ENCODE results near the gene ZNF574. TPM values are rescaled to one million over a fixed set of nuclear protein-coding genes. Genes with fewer than 3 reads are reported as not detected.
"Not testable (repeated sequence)": the region's sequence is repeated elsewhere in the genome, so short reads cannot be mapped to it uniquely, and the experiment has no call there.

The ZNF574 gene, protein sequence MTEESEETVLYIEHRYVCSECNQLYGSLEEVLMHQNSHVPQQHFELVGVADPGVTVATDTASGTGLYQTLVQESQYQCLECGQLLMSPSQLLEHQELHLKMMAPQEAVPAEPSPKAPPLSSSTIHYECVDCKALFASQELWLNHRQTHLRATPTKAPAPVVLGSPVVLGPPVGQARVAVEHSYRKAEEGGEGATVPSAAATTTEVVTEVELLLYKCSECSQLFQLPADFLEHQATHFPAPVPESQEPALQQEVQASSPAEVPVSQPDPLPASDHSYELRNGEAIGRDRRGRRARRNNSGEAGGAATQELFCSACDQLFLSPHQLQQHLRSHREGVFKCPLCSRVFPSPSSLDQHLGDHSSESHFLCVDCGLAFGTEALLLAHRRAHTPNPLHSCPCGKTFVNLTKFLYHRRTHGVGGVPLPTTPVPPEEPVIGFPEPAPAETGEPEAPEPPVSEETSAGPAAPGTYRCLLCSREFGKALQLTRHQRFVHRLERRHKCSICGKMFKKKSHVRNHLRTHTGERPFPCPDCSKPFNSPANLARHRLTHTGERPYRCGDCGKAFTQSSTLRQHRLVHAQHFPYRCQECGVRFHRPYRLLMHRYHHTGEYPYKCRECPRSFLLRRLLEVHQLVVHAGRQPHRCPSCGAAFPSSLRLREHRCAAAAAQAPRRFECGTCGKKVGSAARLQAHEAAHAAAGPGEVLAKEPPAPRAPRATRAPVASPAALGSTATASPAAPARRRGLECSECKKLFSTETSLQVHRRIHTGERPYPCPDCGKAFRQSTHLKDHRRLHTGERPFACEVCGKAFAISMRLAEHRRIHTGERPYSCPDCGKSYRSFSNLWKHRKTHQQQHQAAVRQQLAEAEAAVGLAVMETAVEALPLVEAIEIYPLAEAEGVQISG
- polyA plus RNA-seq (ENCODE audit: insufficient read length) = 12.0 TPM
- long read RNA-seq, donor 1, transcript ZNF574-202 (2 exons, 2,940 nt) = major isoform, 16 of 16 reads
- long read RNA-seq, donor 1, partial matches to known transcripts = 0 of 16 reads
- long read RNA-seq, donor 1, other reads (novel, unspliced or antisense) = 0 of 16 reads
- long read RNA-seq, donor 2, transcript ZNF574-202 (2 exons, 2,940 nt) = major isoform, 16 of 16 reads
- long read RNA-seq, donor 2, partial matches to known transcripts = 0 of 16 reads
- long read RNA-seq, donor 2, other reads (novel, unspliced or antisense) = 0 of 16 reads
- long read RNA-seq, donor 3, transcript ZNF574-202 (2 exons, 2,940 nt) = major isoform, 14 of 14 reads
- long read RNA-seq, donor 3, partial matches to known transcripts = 0 of 14 reads
- long read RNA-seq, donor 3, other reads (novel, unspliced or antisense) = 0 of 14 reads
- long read RNA-seq, donor 4 = 0 reads
- long read RNA-seq, donor 5, transcript ZNF574-202 (2 exons, 2,940 nt) = major isoform, 11 of 11 reads
- long read RNA-seq, donor 5, partial matches to known transcripts = 0 of 11 reads
- long read RNA-seq, donor 5, other reads (novel, unspliced or antisense) = 0 of 11 reads
- long read RNA-seq, donor 6, transcript ZNF574-202 (2 exons, 2,940 nt) = major isoform, 10 of 10 reads
- long read RNA-seq, donor 6, partial matches to known transcripts = 0 of 10 reads
- long read RNA-seq, donor 6, other reads (novel, unspliced or antisense) = 0 of 10 reads
- long read RNA-seq, donor 7, transcript ZNF574-202 (2 exons, 2,940 nt) = major isoform, 12 of 12 reads
- long read RNA-seq, donor 7, partial matches to known transcripts = 0 of 12 reads
- long read RNA-seq, donor 7, other reads (novel, unspliced or antisense) = 0 of 12 reads
- long read RNA-seq, donor 8, transcript ZNF574-202 (2 exons, 2,940 nt) = major isoform, 6 of 6 reads
- long read RNA-seq, donor 8, partial matches to known transcripts = 0 of 6 reads
- long read RNA-seq, donor 8, other reads (novel, unspliced or antisense) = 0 of 6 reads

DNA sequence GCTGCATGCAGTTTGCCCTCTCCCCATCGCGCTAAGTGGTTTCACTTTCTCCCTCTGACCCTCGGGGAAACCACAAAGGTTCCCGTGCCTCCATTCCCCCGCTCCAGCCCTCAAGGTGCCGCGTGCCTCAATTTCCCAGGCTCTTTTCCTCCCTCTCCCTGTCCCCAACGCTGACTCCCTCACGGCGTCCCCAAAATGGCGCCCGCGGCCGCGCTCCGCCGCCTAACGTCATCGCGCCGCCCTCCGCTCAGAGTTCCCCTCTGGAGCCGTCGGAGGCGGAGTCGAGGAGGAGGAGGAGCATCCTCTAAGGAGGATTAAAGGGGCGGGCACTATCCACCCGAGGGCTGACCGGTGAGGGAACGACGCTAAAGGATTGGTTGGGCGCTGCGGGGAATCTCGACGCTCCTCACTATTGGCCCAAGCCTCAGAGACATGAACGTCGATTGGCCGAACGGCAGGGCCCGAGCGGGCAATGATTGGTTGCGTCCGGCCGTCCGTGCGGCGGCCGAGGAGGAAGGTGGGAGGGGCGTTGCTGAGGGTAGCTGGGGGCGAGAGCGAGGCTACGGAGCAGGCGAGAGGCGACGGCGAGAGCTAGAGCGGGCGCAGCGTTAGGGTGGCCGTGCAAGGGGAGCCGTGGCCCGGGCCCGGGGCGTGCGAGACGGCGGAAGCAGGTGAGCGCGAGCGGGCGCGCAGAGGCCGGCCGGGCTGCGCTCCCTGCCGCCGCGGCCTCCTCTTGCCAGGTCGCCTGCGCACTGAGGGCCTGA lies at the start of gene ZNF574:
Gene ZNF574, plus strand, starts transcription at position 551 of the 764 bp plus-strand sequence. CDS start 2,441 bp downstream, outside the sequence.
- peak; percentile 99 for DNase-seq

DNA sequence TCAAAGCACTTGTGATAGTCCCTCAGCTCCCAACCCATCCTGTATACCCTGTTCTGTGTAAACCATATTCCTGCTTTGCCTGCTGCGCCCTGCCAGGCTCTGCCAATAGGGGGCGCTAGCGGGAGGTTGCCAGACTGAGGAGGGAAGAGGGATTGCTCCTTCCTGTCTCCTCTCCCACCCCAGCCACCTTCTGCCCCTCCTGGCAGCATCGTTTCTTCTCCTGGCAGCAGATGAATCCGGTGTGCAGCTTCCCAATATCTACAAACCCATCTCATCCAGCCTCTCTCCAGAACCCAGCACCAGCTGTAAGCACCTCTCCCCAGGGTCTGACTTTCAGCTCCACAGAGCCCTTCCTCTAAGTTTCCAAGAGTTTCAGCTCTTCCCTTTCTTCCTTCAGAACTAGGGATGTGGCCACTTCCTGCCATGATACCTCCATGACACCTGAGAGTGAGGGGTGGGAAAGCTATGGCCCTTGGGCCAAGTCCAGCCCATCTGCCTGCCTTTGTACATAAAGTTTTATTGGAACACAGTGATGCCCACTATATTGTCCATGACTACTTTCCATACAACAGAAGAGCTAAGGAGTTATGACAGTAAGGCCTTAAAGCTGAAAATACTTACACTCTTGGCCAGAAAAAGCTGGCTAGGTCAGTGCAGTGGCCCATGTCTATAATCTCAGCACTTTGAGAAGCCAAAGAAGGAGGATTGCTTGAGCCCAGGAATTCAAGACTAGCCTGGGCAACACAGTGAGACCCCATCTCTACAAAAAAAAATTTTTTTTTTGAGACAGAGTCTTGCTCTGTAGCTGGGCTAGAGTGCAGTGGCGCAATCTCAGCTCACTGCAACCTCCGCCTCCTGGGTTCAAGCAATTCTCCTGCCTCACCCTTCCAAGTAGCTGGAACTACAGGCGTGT lies 47.4 kb upstream of the ZNF574 start:
- DNase-seq = no peak

DNA sequence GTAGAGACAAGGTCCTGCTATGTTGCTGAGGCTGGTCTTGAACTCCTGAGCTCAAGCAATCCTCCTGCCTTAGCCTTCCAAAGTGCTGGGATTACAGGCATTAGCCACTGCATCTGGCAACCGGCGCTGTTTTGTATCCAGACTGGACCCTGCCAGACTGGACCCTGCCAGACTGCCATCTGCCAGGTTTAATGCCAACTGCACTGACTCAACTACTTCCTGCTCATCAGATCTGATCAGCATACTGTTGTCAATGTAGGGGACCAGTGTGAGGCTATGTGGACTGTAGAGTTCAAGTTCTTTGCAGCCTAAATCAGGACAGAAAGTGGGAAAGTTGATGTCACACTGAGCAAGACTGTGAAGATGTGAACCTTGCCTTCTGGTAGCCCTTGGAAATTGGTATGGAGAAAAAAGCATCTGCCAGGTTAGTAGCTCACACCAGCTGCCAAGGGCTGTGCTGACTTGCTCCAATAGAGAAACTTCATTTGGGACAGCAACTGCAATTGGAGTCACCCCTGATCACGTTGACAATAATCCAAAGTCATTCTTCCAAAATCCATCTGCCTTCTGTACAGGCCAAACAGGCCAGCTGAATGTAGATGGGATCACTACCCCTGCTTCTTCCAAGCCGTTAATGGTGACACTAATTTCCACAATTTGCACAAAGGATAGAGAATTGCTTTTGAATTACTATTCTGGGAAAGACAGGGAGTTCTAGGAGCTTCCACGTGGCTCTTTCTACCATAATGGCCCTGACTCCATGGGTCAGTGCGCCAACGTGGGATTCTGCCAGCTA lies 45.1 kb upstream of the ZNF574 start:
- no peak for DNase-seq

DNA sequence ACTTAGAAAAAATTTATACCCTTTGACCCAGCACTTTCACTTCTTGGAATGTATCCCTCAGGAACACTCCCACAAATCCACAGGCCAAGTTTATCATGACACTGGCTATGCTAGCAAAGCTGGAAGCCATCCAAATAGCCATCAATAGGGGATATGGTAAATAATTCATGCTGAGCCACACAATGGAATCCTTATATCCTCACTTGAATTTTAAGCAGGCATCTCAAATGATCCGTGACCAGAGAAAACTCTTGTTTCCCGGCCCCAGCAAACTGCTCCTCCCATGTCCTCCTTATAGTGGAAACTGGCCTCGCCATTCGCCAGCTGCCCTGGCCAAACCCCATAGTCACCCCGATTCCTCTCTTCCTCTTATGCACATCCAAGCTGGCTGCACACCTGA lies 43.5 kb upstream of the ZNF574 start:
- peak; percentile 25 for DNase-seq

DNA sequence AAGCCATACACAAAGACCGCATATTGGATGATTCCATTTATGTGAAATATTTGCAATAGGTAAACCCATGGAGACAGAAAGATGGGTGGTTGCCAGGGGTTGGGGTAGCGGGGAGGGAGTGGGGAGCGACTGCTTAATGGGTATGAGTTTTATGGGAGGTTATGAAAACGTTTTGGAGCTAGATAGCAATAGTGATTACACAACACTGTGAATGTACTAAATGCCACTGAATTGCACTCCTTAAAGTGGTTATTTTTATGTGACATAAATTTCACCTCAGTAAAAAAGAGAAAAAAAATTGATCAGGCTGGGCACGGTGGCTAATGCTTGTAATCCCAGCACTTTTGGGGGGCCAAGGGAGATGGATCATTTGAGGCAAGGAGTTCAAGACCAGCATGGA lies 42.6 kb upstream of the ZNF574 start:
- no peak for DNase-seq

DNA sequence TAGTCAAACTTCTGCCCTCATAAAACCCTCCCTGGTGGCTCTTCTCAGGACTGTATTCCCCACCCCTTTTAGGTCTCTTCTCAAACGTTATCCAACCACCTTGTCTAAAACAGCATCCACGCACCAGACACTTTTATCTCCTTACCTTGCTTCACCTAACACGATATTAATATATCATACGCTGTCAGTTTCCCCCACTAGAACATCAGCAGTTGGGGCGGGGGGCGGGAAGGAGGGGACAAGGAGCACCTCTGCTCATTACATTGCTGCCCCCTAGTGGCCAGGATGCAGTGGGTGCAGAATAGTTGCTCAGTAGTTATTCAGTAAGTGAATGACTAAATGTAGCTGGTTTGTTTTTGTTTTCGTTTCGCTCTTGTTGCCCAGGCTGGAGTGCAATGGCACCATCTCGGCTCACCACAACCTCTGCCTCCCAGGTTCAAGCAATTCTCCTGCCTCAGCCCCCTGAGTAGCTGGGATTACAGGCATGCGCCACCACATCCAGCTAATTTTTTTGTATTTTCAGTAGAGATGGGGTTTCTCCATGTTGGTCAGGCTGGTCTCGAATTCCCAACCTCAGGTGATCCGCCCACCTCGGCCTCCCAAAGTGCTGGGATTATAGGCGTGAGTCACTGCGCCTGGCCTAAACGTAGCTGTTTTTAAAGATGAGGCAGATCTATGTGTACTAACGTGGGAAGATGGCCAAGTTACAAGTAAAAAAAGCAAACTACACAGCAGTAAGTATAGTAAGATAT lies 41.1 kb upstream of the ZNF574 start:
- DNase-seq = peak; percentile 33

DNA sequence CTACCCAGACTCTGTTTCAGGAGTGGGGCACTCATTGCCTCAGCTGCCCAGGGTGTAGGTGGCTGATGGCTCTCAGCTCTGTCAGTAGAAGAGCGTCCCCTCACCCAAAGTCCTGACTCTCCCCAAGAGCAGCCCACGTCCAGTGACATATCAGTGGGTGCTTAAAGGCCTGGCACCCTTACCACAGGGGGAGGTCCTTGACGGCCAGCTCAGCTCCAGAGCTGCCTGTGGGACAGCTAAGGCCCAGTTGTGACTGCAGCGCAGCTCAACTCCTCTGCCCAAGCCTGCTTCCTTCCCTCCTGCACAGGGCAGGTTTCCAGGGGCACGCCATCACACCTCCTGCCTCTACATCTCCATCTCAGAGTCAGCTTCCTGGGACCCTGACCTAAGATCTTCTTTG lies 38.3 kb upstream of the ZNF574 start:
- no peak for DNase-seq

DNA sequence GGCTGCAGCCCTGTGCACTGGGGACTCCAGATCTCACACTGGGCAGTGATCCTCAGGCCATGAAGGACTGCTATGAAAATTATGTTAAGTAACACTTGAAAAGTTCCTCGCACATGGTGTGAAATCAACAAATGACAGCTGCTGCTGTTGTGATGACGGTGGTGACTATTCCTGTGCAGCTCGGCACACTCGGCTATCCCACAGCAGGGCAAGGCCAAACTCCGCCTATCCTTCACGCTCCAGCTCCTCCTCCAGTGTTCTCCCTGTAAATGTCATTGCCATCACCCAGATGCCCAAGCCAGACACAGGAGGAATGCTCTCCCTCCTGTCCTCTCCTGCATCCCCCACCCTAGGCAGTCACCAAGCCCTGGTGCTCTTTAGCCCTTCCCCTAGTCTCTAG lies 37.3 kb upstream of the ZNF574 start:
- no peak for DNase-seq

DNA sequence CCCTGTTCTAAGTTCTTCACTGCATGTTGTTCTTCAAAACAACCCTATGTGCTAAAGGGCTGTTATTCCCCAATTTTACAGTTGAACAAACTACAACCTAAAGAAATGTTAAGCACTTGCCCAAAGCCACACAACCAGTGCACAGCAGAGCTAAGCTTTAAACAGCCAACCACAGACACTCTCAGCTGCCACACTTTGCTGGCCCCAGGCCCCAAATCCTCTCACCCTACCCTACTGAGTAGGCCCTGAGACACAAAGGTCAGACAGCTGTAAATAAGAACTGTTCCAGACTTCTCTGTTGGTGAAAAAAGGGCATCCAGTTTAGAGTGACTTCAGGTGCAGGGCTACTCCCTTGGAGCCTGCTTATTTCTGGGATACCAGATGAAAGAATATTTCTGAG lies 35.9 kb upstream of the ZNF574 start:
- DNase-seq = no peak

DNA sequence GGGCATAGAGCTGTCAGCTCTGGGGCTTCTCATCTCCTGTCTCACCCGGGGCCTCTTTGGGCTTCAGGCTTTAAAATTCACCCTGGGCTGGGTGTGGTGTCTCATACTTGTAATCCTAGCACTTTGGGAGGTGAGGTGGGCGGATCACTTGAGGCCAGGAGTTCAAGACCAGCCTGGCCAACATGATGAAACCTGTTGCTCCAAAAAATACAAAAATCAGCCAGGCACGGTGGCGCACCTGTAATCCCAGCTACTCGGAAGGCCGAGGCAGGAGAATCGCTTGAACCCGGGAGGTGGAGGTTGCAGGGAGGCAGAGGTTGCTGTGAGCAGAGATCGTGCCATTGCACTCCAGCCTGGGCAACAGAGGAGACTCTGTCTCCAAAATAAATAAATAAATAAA lies 35.5 kb upstream of the ZNF574 start:
- not testable (repeated sequence) for DNase-seq

DNA sequence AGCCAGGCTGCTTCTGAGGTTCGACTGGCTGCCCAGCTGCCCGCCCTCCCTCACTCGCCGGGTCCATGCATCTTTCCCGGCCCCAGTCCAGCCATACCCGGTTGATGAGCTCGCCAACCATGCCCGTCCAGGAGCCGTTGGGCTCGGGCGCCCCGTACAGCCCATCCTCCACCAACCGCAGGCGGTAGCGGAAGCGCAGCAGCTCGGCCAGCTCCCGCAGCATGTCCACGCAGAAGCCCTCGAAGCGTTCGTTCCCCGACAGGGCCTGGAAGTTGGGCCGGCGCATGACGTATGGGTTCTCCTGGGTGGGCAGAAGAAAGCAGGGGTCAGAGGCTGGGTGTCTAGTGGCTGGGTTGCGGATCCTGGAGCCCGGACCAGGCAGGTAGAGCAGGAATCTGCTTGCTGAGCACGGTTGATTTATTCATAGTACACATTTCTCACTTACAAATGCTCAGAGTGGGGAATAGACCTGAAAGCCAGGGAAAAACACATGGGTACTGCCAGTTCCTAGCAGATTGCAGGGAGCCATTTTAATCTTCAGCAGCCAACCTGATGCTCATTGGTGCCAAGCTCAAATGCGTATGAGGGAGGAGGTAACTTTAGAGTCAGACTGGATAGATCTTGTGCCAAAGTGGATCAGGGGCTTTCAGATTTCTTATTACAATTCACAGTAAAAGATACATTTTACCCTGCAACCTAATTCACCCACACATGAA lies 33.4 kb upstream of the ZNF574 start:
- no peak for DNase-seq

DNA sequence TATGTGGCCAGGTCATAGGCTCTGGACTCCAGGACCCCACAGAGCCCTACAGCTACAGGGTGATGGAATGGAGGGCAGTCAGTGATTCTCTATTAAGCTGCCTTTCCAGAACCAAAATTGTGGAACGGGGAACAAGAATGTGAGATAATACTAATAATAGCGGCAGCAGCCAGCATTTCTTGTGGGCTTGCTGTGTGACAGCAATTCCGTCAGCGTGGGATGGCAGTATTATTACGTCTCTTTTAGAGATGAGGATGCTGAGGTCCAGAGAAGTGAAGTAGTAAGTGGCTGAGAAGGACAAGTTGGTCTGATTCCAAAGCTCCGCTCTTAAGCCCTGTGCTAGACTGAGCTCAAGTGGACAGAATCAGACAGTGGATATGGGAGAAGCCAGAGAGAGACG lies 30.4 kb upstream of the ZNF574 start:
- DNase-seq = no peak

DNA sequence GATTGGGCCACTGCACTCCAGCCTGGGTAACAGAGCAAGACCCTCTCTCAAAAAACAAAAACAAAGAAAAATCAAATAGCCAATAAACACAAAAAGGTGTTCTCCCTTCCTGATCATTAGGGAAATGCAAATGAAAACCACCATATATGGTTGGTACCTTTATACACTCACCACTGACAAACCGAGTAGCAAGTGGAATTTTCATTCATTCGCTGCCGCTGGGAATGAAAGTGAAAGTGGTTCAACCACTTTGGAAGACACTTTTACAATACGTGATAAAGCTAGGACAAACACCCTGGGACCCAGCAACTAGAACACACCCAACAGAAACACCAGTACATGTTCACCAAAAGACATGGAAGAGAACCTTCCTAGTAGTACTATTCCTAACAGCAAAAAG lies 27.0 kb upstream of the ZNF574 start:
- no peak for DNase-seq

DNA sequence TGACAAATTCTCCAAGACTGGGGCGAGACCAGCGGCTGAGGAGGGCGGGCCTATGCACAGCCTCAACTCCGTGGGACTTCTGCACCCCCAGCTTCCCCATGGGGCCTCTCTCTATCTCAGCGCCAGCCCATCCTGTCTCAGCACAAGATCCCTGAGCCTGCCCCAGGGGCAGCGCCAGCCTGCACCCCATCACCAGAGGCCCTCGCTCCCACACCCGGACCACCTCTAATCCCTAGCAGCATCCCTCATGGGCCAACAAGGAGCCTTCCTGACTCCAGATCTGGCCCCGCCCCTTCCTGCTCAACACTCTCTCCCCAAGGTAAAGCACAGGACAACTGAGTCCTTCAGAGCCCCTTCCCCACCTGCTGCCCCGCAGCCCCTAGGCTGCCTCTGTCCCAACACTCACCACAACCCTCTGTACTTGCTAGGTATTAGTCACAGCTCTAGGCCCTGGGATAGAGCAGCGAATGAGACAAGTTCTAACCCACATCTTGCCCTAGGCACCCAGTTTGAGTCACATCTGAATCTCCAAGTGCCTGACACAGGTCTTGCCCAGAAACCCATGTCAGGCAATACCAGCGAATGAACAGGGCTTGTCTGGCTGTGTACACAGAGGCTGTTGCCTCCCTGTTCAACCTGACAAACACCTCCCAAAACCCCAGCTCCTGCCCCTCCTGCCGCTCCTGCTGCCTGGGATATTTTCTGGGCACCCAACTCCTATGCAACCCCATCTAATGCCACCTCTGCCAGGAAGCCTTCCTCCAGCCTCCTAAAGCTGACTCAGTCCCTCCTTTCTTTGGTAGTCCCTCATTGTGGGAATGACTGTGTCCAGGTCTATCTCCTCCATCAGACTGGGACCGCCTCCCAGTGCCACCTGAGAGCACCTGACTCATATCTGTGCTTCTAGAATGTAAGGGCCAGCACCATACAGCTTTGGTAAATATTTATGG lies 24.5 kb upstream of the ZNF574 start:
- DNase-seq = no peak

DNA sequence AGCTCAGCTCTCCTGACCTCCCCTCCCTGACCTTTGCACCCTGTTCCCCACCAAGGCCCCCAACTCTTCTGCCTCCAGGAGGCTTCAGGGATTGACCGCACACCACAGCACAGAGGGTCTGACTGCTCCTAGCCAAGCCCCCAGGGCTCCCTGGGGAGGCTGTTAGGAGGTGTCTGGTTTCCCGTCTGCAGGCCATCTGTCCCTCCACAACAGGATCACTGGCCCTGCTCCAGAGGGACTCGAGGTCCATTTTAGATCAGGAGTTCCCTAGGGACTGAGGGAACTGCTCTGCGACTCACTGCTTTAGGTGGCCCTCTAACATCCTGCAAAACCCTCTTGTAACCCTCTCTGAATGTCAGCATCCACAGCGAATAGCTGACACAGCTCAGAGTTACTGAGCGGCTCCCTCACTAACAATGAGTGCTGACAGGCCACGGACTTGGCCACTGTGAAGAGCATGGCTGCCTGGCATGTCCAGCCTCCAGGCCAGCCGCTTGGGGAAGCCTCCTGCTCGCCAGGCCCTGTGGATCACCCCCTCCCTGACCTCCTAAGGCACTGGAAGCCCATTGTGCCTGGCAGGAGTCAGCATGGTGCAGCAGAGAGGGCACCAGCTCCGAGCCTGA lies 23.6 kb upstream of the ZNF574 start:
- no peak for DNase-seq

All from left kidney (tissue), 8 donors.